Hypothalamus (tissue), 51 donors: ENCODE data around the gene NAA40.
A peak's percentile ranks its signal among the peaks of the same experiment; 100 is the strongest.

Experiments
- DNase-seq, 51 donors: peaks; one replicate each; lab custom pipeline; 2025; lab: John Stamatoyannopoulos, UW

Gene NAA40

DNA sequence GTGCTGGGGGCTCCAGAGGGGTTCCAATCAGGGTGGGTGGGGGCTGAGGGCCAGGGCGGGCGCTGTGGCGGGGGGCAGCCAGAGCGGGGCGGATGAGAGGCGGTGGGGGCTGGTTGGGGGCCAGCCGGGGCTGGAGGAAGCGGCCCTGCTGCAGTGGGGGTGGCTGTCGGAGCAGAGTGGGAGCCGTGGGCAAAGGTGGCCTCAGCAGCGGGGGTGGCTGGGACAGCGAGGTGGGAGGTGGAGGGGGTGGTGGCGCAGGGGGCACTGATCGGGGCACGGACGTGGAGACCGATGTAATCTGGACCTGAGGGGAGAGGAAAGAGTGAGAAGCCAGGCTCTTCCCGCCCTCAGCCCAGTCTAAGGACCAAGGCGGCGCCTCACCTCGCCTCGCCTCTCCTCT lies 26.9 kb upstream of the NAA40 start:
- DNase-seq, result no peak

DNA sequence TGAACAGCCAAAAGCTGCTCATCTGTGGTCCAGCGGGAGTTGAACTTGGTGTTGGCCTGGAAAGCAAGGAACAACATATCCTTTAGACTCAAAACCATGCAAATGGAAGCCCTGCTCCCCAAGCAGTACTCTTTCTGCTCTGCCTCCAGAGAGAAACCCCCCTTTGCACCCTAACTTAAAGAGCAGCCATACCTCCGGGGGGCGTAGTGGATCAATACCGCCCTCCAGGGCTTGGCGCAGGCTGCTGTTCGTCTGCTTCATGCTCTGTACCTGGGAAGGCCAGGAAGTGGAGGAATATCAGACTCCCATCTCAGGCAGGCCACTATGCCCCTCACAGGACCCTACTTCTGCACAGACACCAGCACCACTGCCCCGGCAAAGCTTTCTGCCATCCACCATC lies 26.1 kb upstream of the NAA40 start:
- DNase-seq, result no peak

DNA sequence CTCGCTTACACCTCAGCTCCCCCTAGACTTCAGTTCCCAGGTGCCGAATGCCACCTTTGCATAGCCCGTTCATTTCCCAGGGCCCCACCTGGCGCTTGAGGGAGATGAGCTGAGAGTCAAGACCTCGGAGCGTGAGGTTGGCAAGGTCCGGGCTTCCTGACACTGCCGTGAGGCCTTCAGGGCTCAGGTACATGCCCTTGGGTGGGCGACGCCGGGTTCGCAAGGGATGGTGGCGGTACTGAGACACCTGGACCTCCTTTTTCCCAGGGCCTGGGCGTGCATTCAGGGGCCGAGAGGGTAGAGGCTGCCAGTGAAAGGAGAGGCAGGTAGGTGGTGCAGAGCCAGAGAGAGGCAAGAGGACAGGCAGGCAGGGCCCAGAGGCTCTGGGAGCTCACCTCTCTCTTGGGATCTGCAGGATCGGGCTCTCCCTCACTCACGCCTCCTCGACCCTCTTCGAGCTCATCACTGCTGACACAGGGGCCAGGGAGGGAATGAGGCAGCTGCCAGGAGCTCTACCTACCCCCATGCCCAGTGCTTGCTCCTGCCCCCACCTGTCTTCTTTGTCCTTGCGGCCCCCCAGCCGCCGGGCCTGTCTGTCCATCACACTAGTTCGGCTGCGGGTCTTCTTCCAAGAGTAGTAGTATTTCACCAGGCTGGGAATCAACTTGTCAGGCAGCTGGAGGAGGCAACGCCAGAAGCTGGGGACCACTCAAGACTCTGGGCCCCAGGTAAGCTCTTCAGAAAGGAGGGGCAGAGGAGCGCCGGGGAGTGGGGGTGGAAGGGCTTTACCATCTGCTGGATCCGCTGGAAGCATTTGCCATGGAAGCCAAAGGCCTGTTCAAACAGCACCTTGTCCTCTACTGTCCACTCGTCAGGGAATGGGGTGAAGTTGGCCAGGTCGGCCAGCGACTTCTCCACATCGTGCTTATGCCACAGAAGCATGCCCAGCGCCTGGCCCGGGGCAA lies 24.7 kb upstream of the NAA40 start:
- DNase-seq, result no peak

DNA sequence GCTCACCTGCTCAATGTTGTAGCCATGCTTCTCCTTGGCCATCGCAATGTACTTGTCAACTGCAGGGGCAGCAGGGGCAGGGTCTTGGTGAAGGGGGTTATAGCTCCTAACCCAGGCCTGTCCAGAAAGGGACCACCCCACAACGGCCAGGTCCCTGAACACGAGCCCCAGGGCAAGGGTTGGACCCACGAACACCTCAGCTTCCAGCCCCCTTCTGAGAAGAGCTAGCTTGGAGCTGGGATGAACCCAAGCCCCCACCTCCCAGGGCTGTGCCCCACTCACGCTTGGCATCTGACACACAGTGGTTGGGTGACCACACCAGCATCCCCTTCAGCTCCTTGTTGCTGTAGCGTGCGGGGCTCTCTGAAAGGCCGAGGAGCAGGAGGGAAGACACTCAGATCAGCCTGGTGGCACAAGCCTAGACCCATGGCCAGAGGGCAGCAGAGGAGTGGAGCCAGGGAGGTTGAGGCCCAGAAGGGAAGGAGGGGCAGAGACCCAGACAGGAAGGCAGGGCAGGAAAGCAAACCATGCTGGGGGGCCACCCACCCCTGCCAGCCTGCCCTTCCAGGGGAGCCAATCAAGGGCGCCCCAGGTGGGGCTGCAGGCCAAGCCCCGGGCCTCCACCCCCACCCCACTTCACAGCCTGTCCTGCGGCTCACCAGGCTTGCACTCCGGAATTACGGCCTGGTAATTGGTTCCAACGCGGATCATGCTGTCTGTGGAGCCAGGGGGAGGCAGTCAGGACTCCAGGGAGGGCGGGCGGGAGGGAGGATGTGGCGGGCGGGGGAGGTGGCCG lies 23.7 kb upstream of the NAA40 start:
- DNase-seq, result peak in 3 of 51 donors; percentile 13 to 27 (median 24)

DNA sequence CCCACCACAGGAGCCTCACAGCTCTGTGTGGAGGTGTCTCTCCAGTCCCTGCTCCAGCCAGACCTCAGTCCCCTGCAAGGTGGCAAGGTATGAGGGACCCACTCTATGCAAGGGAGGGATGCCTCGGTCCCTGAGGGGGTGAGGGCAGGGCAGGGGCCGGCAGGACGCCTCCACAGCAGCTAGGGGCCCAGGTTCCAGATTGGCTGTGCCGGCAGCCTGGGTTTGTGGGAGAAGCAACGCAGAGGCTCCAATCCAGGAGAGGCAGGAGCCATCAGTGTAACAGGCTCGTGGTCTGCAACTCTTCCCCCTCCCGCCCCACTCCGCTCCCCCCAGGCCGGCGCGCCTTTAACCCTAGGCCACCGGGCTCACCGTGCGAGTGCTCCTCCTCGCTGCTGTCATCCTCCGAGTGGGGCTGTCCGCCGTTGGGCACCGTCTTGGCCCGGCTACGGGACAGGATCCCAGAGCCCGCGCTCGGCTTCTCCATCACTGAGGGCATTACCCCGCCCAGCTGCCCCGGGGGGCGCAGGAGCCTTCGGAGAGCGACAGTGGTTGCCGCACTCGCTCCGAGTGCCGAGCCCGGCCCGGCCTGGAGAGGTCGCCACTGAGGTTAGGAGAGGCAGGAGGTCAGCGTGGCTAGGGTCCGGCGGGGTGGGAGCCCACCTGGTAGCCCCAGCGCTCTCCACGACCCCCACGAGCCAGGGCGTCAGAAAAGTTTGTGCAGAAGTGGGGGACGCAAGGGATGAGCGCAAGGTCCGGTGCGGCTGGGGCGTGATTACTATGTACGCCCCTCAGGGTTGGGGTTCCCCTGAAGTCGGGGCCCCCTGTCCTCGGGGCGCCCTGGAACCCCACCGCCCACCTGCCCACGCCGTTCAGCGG lies 22.6 kb upstream of the NAA40 start:
- peak in 24 of 51 donors; percentile 12 to 68 (median 38) for DNase-seq

DNA sequence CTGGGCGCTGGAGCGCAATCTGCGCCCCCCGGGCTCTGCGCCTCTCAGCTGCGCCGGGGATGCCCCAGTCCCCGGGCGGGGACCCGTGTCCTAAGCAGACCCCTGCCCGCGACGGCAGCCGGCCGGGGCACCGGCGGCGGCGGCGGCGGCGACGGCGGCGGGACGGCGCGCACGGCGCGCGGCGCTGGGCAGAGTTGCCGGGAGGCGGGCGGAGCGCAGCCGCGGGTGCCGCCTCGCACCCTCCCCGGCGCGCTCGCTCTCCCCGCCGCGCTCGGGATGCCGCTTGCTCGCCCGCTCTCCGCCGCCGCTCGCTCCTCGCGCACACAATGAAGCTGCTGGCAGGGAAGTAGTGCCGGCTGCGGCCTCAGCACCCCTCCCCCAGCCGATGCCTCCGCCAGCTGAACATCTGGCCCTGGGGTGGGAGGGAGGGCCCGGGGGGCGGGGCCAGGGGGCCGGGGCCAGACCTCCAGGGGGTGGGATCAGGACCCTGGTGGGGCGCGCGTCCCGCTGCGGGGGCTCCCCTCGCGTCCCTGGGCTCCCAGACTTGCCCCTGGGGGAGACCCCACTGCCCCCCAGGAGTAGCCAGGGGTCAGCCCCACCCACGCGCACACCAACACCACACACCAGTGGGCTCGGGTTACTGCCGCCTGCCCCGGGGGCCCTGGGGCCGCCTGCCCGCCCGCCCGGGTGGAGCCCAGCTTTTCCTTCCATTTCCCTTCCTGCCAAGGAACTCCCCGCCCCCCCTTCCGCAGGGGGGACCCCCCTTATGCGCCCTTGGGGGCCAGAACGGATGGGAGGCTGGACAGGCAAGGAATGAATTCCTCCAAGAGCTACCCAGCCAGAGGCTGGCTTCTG lies 21.7 kb upstream of the NAA40 start, which contains the start of gene RCOR2:
Gene RCOR2, minus strand, starts transcription at position 328 of the 855 bp plus-strand sequence. CDS start 708 bp downstream, outside the sequence.
- peak in 49 of 51 donors; percentile 37 to 90 (median 76) for DNase-seq

DNA sequence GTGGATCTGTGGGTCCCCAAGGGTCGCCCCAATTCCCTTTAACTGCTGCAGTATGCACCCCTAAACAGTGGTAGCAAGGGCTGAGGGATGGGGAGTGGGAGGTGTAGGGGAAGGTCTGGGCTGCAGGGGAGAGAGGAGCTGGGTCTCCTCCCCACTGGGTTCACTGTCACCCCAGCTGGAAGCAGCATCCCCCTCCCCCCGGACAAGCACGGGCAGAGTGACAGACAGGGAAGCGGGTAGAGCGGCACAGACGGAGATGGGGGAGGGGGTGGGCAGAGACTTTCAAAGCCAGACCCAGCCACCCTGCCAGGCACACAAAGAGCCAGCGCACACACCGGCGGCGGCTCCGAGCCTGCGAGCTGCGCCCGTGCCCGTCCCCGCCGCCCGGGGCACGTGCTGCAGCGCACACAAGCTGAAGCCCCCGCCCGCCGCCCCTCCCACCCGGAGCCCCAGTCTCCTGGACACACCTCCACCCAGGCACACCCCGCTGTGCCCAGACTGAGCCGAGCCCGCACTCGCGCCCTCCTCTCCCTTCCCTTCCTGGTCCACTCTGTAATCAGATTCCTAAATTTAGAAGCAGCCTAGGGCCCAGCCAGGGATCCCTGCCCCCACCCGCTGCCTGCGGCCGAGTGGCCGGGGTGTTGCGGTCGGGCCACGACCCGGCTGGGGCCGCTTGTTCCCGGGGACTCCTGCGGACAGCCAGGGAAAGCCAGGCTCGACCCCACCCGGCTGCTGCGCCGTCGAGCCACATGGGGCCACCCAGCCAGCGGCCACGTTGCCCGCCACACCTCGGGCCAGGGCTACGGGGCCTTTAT lies 20.9 kb upstream of the NAA40 start:
- peak in 45 of 51 donors; percentile 18 to 86 (median 71) for DNase-seq

DNA sequence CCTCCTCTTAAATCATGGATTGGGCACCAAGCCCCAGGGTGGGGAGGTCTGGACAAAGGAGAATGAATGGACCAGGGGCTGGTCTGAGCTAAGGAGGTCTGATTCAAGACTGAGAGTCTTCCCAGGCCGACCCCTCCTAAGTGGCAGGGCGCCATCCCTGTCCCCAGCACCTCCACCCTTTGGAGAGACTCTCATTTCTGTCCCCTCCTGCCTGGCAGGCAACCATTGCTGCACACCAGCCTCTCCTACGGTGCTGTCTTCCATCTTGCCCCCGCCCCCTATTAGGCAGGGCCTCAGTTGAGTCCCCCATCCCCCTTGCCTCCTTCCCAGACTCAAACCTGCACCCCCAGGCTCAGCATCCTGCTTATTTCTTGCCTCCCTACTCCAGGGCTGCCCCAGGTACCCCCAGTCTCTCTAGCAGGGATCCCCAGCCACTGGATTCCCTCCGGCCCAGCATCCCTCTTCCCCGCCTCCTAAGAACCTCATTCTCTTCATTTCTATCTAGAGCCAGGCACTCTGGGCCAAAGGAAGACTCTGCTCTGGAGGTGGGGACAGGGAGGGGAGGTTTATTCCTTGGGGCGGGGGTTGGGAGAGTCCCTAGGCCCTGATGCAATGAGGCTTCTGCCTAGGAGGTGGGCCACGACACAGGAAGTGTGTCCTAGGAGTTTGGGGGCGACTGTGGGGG lies 20.2 kb upstream of the NAA40 start:
- DNase-seq, result peak in 5 of 51 donors; percentile 27 to 65 (median 52)

DNA sequence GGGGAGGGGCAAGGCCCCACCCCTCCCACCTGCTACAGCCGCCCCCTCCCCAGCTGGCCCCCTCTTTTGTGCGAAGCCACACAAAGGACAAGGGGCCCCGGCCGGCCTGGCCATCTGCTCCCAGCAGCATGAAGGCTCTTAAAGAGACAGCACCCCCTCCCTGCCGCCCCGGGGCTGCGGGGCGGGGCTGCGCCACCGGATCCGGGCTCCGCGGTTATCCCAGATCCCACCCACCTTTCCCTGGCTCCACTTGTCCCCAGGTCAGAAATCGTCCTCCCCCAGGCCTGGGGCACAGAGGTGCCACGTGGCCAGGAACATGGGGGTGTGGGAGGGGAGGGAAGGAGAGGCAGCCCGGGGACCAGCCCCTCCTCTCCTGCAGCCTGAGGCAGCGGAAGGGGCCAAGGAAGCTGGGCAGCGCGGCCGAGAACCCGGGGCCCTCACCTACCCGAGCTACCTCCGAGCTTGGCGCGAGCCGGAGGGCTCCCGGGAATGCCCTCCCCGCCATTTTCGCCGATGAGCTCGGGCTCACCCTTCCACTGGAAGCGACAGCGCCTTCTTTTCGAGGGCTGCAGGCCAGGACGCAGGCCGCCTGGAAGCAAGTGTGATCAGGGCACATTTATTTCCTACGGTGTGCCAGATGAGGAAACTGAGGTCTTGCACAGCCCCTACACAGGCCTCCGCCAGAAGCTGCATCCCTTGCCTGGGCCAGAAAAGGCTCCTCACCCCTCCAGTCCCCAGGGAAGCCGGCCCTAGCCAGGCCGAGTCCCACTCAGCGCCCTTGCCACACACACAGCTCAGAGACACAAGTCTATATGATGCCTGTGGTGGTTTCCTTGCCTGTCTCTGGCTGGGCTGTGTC lies 19.3 kb upstream of the NAA40 start:
- peak in 31 of 51 donors; percentile 27 to 74 (median 58) for DNase-seq

DNA sequence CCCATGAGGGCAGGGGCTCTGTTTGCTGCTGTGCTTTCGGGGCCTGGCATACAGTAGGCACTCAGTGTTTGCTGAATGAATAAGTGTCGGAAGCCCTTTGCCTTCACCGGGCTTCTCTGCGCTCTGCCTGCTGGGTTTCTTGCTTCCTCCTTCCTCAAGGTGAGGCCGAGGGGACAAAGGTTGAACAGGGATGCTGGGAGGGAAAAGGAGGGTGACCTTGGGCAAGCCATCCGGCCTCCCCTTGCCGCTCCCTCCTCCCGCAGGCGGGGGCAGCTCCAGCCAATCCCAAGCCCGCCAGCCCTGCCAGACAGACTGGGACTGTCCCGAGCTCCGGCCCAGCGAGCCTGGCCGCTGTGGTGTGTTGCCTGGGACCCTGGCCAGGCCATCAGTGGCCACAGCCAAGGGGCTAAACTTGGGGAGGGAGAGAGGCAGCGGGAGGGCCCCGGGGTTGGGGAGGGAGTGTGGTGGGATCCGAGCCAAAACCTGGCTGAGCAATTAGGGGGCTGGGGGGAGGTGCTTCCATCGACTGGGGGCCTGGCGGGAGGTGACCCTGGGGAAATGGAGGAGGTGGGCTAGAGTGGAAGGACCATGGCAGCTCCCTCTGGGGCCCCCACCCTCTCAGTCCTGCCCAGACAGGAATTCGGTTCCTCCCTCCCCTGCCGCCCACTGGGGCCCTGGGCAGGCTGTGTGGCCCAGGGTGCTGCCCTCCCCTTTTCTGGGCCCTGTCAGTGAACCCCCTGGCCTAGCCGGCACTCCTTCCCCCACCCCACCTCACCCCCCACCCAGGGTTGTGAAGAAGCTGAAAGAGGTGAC lies 18.5 kb upstream of the NAA40 start:
- peak in 46 of 51 donors; percentile 30 to 89 (median 73) for DNase-seq

DNA sequence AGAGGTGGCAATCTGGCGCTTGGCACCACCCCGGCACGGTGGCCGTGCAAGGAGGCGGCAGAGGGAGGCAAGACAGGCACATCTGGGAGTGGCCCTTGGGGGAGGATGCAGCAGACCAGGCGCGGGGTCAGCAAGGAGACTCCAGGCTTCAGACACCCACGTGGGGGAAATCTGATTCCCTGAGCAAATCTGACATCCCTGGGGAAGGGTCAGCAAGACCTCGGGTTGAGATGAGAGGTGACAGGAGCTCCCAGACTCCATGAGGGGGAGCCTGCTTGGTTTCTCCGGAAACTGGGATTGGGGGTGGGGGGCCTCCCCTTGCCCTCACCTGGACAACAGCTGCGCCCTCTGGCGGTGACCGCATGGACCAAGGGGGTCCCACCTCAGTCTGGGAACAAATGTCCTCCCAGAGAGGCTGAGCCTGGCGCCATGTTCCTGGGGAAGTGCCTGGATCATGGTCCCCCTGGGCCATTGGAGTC lies 17.8 kb upstream of the NAA40 start:
- DNase-seq, result no peak

DNA sequence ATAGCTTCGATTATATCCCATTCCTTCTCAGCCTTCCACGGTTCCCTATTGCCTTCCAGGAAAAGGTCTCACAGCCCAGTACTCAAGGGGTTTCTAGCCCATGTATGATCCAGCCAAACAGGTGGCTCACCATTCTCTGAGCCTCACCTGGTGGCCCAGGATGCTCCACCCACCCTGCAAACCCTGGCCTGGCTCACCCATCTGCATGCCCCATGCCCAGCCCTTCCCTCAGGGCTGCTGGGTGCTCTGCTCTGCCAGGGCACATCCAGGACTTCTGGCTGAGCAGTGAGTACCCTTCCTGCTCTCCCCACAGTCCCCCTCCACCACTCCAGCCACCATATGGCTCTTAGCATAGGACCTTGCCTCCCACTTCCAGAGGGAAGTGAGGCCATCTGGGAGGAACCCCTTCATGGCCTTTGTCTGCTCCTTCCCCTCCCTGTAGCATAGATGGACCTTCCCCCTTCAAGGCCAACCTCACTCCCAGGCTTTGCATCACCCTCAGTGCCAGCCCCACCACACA lies 16.1 kb upstream of the NAA40 start:
- DNase-seq, result no peak

DNA sequence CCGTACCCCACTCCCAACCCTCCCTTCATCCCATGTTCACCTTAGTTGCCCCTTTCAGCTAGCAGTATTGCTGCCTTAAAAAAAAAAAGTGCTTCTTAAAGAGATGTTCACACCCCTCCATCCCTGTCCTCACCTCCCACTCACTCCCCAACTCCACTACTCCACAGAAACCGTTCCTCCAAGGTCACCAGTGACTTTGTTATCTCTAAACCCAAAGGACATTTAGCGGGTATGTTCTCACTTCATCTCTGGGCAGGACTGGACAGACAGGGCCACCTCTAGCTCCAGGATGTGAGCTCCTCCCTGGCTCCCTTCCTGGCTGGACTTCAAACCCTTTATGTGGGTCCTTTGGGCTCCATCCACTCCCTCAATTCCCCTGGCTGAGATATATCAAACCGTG lies 15.5 kb upstream of the NAA40 start:
- no peak for DNase-seq

DNA sequence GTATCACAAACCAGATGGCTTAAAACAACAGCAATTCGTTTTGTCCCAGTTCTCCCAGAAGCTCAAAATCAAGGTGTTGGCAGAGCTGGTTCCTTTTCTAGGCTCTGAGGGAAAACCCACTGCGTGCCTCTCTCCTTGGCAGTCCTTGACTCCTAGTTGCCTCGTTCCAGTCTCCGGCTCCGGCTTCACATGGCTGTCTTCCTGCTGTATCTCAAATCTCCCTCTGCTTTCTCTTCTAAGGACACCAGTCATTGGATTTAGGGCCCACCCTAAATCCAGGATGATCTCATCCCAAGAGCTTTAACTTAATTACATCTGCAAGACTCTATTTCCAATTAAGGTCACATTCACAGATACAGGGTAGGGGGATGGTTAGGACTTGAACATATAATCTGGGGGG lies 9.2 kb upstream of the NAA40 start:
- no peak for DNase-seq

DNA sequence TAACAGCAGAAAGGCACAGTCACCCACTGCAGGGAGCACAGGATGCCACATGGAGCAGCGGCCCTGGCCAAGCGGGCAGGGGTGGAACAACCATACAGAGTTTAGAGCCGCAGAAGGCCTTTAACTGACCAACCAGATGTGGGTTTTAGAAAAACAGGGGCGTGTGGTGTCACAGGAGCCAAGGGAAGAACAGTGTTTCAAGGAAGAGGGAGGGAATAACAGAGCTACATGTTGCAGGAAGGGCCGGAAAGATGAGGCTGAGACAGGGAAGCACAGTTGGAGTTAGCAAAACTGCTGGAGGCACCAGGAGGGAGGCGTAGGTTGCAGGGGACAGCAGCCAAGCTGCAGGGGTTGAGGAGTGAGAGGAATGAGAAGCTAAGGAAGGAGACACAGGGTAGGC lies 7.8 kb upstream of the NAA40 start:
- DNase-seq, result no peak

DNA sequence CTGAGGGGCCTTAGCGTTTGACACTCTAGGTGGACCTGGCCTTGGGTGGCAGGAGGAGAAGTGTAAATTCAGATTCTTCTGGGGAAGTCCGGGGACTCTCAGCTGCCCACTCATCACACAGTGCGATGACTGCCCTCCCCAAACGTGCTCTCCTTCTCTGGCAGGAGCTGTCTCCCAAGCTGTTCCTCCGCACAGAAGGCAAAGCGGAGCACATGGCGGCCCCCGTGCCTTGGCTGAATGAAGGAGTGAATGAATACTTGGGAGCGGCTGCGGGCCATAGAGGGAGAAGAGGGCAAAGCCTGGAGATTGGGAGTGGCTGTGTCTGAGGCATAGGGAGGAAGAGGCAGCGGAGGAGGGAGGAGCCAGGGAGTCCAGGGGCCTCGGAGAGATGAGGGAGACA lies 6.9 kb upstream of the NAA40 start:
- peak in 1 of 51 donors; percentile 50 for DNase-seq
